PC-9 (cell line): ENCODE measurements around the gene GGCT. TPM values are rescaled to one million over a fixed set of nuclear protein-coding genes. Genes with fewer than 3 reads are reported as not detected.

ENCODE experiments used
- BruUV-seq: library from RNA; stranded (reverse); fragments of 400-500 nt; replicated peaks from 2 replicates; lab custom pipeline; 2021; lab: Mats Ljungman, UMichigan
- CTCF ChIA-PET: fragments of 300-600 bp; sonication (Branson Sonifier 250); formaldehyde crosslinking; loops from one replicate; lab custom pipeline; 2022; ENCODE audit warnings: antibody characterized with exemption; lab: Charles Lee
- POLR2A ChIA-PET: fragments of 300-600 bp; sonication (Branson Sonifier 250); formaldehyde crosslinking; loops from one replicate; lab custom pipeline; 2022; ENCODE audit warnings: antibody characterized with exemption; ENCODE audit not compliant: unreplicated experiment; lab: Charles Lee
- DNase-seq, 2 experiments: peaks; one replicate each; pipeline versions ENCODE4 v3.0.0 to v3.0.0-alpha.2; 2015 to 2022; ENCODE audit warnings: mixed read lengths in 1 of 2
- H2AFZ ChIP-seq: fragments of 200-600 bp; sonication (generic); 2 replicates; pipeline ENCODE4 v1.8.1; 2017; ENCODE audit warnings: antibody characterized with exemption
- H3F3A ChIP-seq: fragments of 200-600 bp; sonication (generic); 2 replicates; pipeline ENCODE4 v1.8.1; 2017; ENCODE audit warnings: antibody characterized with exemption, mild to moderate bottlenecking, low read depth; ENCODE audit not compliant: insufficient read depth
- H3K27ac ChIP-seq: fragments of 200-600 bp; sonication (generic); 2 replicates; pipeline ENCODE4 v1.6.1; 2016; ENCODE audit warnings: mixed run types
- H3K27me3 ChIP-seq: fragments of 200-600 bp; sonication (generic); 2 replicates; pipeline ENCODE4 v1.6.1; 2016; ENCODE audit warnings: low read depth, mixed run types; ENCODE audit not compliant: insufficient read depth
- H3K36me3 ChIP-seq: fragments of 200-600 bp; sonication (generic); 2 replicates; pipeline ENCODE4 v1.6.1; 2016; ENCODE audit warnings: low read depth, mixed run types
- H3K4me1 ChIP-seq: fragments of 200-600 bp; sonication (generic); replicated peaks from 2 replicates; pipeline ENCODE4 v1.6.1; 2016; ENCODE audit warnings: mixed run types; ENCODE audit not compliant: insufficient read depth
- H3K4me2 ChIP-seq: fragments of 200-600 bp; sonication (generic); 2 replicates; pipeline ENCODE4 v1.6.1; 2017; ENCODE audit warnings: mixed run types
- H3K4me3 ChIP-seq: fragments of 200-600 bp; sonication (generic); 2 replicates; pipeline ENCODE4 v1.6.1; 2016; ENCODE audit warnings: mixed run types
- H3K79me2 ChIP-seq: fragments of 200-600 bp; sonication (generic); 2 replicates; pipeline ENCODE4 v1.6.1; 2017; ENCODE audit warnings: low read depth, mixed run types
- H3K9me2 ChIP-seq: fragments of 200-600 bp; sonication (generic); 2 replicates; pipeline ENCODE4 v1.8.1; 2017; ENCODE audit warnings: mild to moderate bottlenecking; ENCODE audit not compliant: insufficient read depth
- H3K9me3 ChIP-seq: fragments of 200-600 bp; sonication (generic); 2 replicates; pipeline ENCODE4 v1.8.1; 2016; ENCODE audit warnings: low read depth; ENCODE audit not compliant: insufficient read depth
- H4K20me1 ChIP-seq: fragments of 200-600 bp; sonication (generic); 2 replicates; pipeline ENCODE4 v1.8.1; 2017; ENCODE audit not compliant: insufficient read depth
- EZH2 ChIP-seq: fragments of 200-600 bp; sonication (generic); IDR thresholded peaks from 2 replicates; pipeline ENCODE4 v1.8.0; 2017; ENCODE audit warnings: antibody characterized with exemption, low read depth
- intact Hi-C: fragments of 100-400 bp; cut with micrococcal nuclease; formaldehyde crosslinking; loops from one replicate; pipeline ENCODE4 v1.10.0; 2022; ENCODE audit not compliant: unreplicated experiment
- total RNA-seq: library from RNA; stranded (reverse); gene quantifications from 2 replicates; pipeline ENCODE4 v1.2.3, GENCODE V29; 2021
- TF ChIP-seq, protein P1 (sequence below): fragments of 200-600 bp; sonication (generic); conservative IDR thresholded peaks from 2 replicates; pipeline ENCODE4 v1.6.1; 2017; ENCODE audit warnings: mixed run types, antibody characterized with exemption, mild to moderate bottlenecking, moderate library complexity

The GGCT gene
- total RNA-seq, 1 experiment from 2014 or later = 162 TPM

DNA sequence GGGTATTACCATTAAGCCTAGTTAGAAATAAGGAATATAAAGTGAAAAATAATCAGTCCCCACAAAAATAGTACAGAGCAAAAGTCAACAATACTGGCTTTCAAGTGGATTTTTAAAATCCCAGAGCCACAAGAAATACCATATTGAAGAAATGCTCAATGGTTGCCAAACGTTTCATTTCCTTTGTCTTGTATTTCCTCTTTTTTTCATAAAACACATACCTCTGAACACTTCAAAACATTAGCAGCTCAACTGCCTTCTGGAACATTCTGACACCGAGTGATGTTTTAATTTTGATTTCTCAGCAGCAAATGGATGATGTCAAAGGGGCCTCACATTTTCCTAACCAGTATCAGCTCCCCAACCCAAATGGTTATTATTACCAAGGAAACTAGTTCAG, 36.6 kb downstream of the GGCT start:
- peaks cover 11% of the 10 kb centered on the region for H3K4me1 ChIP-seq
- peaks cover 25% of the 10 kb centered on the region for H3K79me2 ChIP-seq
- no peak overlapping the region for H2AFZ ChIP-seq
- no peaks in the 10 kb centered on the region for H3K27me3 ChIP-seq
- 0 out of 2 replicates have a peak, but pooled peaks cover 7% of the 10 kb centered on the region for H3K36me3 ChIP-seq
- no peak overlapping the region for H3K4me3 ChIP-seq
- BruUV-seq = no TSS peak
- H3F3A ChIP-seq = no peaks in the 10 kb centered on the region
- no peaks in the 10 kb centered on the region for H3K9me3 ChIP-seq
- ChIA-PET POLR2A (no interaction called here), CTCF (no interaction called here)
- H4K20me1 ChIP-seq = no peaks in the 10 kb centered on the region
- TF ChIP-seq, protein P1, sequence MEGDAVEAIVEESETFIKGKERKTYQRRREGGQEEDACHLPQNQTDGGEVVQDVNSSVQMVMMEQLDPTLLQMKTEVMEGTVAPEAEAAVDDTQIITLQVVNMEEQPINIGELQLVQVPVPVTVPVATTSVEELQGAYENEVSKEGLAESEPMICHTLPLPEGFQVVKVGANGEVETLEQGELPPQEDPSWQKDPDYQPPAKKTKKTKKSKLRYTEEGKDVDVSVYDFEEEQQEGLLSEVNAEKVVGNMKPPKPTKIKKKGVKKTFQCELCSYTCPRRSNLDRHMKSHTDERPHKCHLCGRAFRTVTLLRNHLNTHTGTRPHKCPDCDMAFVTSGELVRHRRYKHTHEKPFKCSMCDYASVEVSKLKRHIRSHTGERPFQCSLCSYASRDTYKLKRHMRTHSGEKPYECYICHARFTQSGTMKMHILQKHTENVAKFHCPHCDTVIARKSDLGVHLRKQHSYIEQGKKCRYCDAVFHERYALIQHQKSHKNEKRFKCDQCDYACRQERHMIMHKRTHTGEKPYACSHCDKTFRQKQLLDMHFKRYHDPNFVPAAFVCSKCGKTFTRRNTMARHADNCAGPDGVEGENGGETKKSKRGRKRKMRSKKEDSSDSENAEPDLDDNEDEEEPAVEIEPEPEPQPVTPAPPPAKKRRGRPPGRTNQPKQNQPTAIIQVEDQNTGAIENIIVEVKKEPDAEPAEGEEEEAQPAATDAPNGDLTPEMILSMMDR = no peak
- no peak for TF ChIP-seq EZH2
- H3K9me2 ChIP-seq = no peaks in the 10 kb centered on the region
- intact Hi-C loops = no loop called here
- H3K27ac ChIP-seq = no peak overlapping the region
- H3K4me2 ChIP-seq = no peak overlapping the region
- no peak for DNase-seq

DNA sequence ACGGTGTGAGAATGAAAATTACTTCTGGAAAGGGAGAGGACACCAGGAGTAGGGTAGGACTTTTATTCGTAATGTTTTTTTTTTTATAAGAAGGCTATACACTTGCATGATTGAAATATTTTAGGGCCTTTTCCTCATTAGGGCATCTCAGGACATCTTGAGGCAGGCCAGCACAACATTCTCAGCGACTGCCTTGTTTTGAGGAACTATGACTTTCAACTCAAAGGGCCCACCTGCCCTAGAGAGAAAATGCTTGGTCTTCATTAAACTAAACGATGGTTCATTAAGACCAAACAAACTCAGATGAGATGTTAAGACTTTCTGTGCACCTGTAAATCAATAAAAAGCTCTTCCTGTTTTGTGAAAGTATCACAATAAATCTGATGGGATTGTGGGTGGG, 37.4 kb downstream of the GGCT start:
- Histone ChIP-seq H3K9me2 (no peaks in the 10 kb centered on the region), H2AFZ (no peak overlapping the region), H3K4me3 (no peak overlapping the region), H3F3A (no peaks in the 10 kb centered on the region), H3K9me3 (no peaks in the 10 kb centered on the region), H4K20me1 (no peaks in the 10 kb centered on the region), H3K27me3 (no peaks in the 10 kb centered on the region), H3K27ac (no peak overlapping the region), H3K4me2 (no peak overlapping the region), H3K4me1 (peaks cover 6% of the 10 kb centered on the region), H3K79me2 (peaks cover 21% of the 10 kb centered on the region), H3K36me3 (0 out of 2 replicates have a peak, but pooled peaks cover 7% of the 10 kb centered on the region)
- no peak for TF ChIP-seq EZH2
- TF ChIP-seq, protein P1 = no peak
- no TSS peak for BruUV-seq
- no peak for DNase-seq
- ChIA-PET CTCF (interaction anchor here (0.6 kb wide), 1 partner anchor 350 kb away, joined by 3 read pairs; no protein-coding TSS in a partner anchor), POLR2A (no interaction called here)
- intact Hi-C loops = no loop called here

DNA sequence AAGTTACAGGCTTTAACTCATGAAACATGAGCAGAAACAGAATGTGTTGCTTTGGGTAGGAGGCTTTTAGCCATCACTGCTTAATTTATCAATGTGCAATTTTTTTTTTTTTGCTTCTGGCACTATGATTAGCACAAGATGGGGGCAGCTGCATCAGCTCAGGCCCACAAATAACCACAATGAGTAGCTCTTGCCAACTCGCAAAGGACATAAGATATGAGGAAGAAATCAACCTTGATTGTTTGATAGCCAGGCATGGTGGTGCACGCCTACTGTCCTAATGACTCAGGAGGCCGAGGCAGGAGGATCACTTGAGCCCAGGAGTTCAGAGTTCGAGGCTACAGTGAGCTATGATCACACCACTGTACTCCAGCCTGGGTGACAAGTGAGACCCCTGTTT, 38.4 kb downstream of the GGCT start:
- TF ChIP-seq EZH2 = no peak
- TF ChIP-seq, protein P1 = no peak
- Histone ChIP-seq H3K9me2 (no peaks in the 10 kb centered on the region), H4K20me1 (no peaks in the 10 kb centered on the region), H3K4me1 (peaks cover 8% of the 10 kb centered on the region), H3K27ac (no peak overlapping the region), H3K36me3 (0 out of 2 replicates have a peak, but pooled peaks cover 7% of the 10 kb centered on the region), H3K79me2 (peaks cover 17% of the 10 kb centered on the region), H3K4me3 (no peak overlapping the region), H3K27me3 (no peaks in the 10 kb centered on the region), H3K4me2 (no peak overlapping the region), H3K9me3 (no peaks in the 10 kb centered on the region), H3F3A (no peaks in the 10 kb centered on the region; the same call in 1 of the 2 replicates), H2AFZ (no peak overlapping the region)
- ChIA-PET POLR2A (no interaction called here), CTCF (no interaction called here)
- DNase-seq = no peak
- intact Hi-C loops = no loop called here
- BruUV-seq = no TSS peak
